ENCODE measurements around the gene DAPP1.
"Not testable (repeated sequence)": the region's sequence is repeated elsewhere in the genome, so short reads cannot be mapped to it uniquely, and the experiment has no call there.

Gene DAPP1

GRCh38 chr4:99824070-99824599 lies 7.5 kb downstream of the DAPP1 start:
- DNase-seq (ENCODE audit: low read depth): no peak

GRCh38 chr4:99825272-99825671 lies 8.6 kb downstream of the DAPP1 start:
- no peak for DNase-seq (ENCODE audit: low read depth)

- DNase-seq (ENCODE audit: low read depth): no peak
Observed at GRCh38 chr4:99826016-99826415, 9.4 kb downstream of the DAPP1 start.

- DNase-seq (ENCODE audit: low read depth): no peak
Observed at GRCh38 chr4:99827454-99827853, 10.8 kb downstream of the DAPP1 start.

GRCh38 chr4:99827857-99828256 lies 11.2 kb downstream of the DAPP1 start:
- DNase-seq (ENCODE audit: low read depth): no peak

- no peak for DNase-seq (ENCODE audit: low read depth)
Observed at GRCh38 chr4:99828477-99828876, 11.8 kb downstream of the DAPP1 start.

GRCh38 chr4:99830051-99830450 lies 13.4 kb downstream of the DAPP1 start:
- not testable (repeated sequence) for DNase-seq (ENCODE audit: low read depth)

- DNase-seq (ENCODE audit: low read depth): no peak
Observed at GRCh38 chr4:99832321-99832720, 15.7 kb downstream of the DAPP1 start.

- no peak for DNase-seq (ENCODE audit: low read depth)
Observed at GRCh38 chr4:99832758-99833157, 16.1 kb downstream of the DAPP1 start.

GRCh38 chr4:99833756-99834155 lies 17.1 kb downstream of the DAPP1 start:
- no peak for DNase-seq (ENCODE audit: low read depth)

- no peak for DNase-seq (ENCODE audit: low read depth)
Observed at GRCh38 chr4:99834569-99834968, 17.9 kb downstream of the DAPP1 start.

- DNase-seq (ENCODE audit: low read depth): no peak
Observed at GRCh38 chr4:99835942-99836341, 19.3 kb downstream of the DAPP1 start.

- no peak for DNase-seq (ENCODE audit: low read depth)
Observed at GRCh38 chr4:99838927-99839326, 22.3 kb downstream of the DAPP1 start.

- no peak for DNase-seq (ENCODE audit: low read depth)
Observed at GRCh38 chr4:99841129-99841528, 24.5 kb downstream of the DAPP1 start.

GRCh38 chr4:99843413-99843812 lies 26.8 kb downstream of the DAPP1 start:
- no peak for DNase-seq (ENCODE audit: low read depth)

GRCh38 chr4:99844048-99844447 lies 27.4 kb downstream of the DAPP1 start:
- no peak for DNase-seq (ENCODE audit: low read depth)

GRCh38 chr4:99845179-99845578 lies 28.6 kb downstream of the DAPP1 start:
- no peak for DNase-seq (ENCODE audit: low read depth)

GRCh38 chr4:99845708-99846469 lies 29.3 kb downstream of the DAPP1 start:
- no peak for DNase-seq (ENCODE audit: low read depth)

- no peak for DNase-seq (ENCODE audit: low read depth)
Observed at GRCh38 chr4:99846891-99847290, 30.3 kb downstream of the DAPP1 start.

- no peak for DNase-seq (ENCODE audit: low read depth)
Observed at GRCh38 chr4:99847362-99847976, 30.8 kb downstream of the DAPP1 start.

GRCh38 chr4:99848591-99849001 lies 32.0 kb downstream of the DAPP1 start:
- DNase-seq (ENCODE audit: low read depth): no peak

GRCh38 chr4:99852199-99852749 lies 35.6 kb downstream of the DAPP1 start:
- DNase-seq (ENCODE audit: low read depth): no peak

- DNase-seq (ENCODE audit: low read depth): no peak
Observed at GRCh38 chr4:99853190-99853589, 36.6 kb downstream of the DAPP1 start.

Measured in HS-5 (cell line).